HG02642 (cell line): ENCODE measurements around the gene SKIL.
"Not testable (repeated sequence)": the region's sequence is repeated elsewhere in the genome, so short reads cannot be mapped to it uniquely, and the experiment has no call there.

Experiments used
- ATAC-seq: cut with Tn5 transposase; IDR thresholded peaks from one replicate; pipeline ENCODE4 v1.9.1; 2021; ENCODE audit warnings: mild to moderate bottlenecking; ENCODE audit not compliant: unreplicated experiment, poor library complexity

The SKIL gene

GRCh38 chr3:170357176-170358041 lies at the start of gene SKIL:
Gene SKIL (plus strand): TSS chr3:170357715. CDS start chr3:170360332, 2,617 bp downstream.
- peak; percentile 68 for ATAC-seq

- no peak for ATAC-seq
Observed at GRCh38 chr3:170309046-170309445, 48.5 kb upstream of the SKIL start.

- no peak for ATAC-seq
Observed at GRCh38 chr3:170317954-170318353, 39.6 kb upstream of the SKIL start.

GRCh38 chr3:170320461-170321121 lies 36.9 kb upstream of the SKIL start:
- ATAC-seq, result no peak

- no peak for ATAC-seq
Observed at GRCh38 chr3:170321321-170322034, 36.0 kb upstream of the SKIL start.

GRCh38 chr3:170322566-170323269 lies 34.8 kb upstream of the SKIL start:
- ATAC-seq, result no peak

- ATAC-seq, result no peak
Observed at GRCh38 chr3:170323331-170323730, 34.2 kb upstream of the SKIL start.

- no peak for ATAC-seq
Observed at GRCh38 chr3:170324962-170325361, 32.6 kb upstream of the SKIL start.

GRCh38 chr3:170327040-170327808 lies 30.3 kb upstream of the SKIL start:
- ATAC-seq, result no peak

- not testable (repeated sequence) for ATAC-seq
Observed at GRCh38 chr3:170327868-170328548, 29.5 kb upstream of the SKIL start.

GRCh38 chr3:170330366-170330765 lies 27.1 kb upstream of the SKIL start:
- ATAC-seq, result no peak

- no peak for ATAC-seq
Observed at GRCh38 chr3:170331143-170331542, 26.4 kb upstream of the SKIL start.

GRCh38 chr3:170337420-170337819 lies 20.1 kb upstream of the SKIL start:
- ATAC-seq, result no peak

GRCh38 chr3:170338690-170339340 lies 18.7 kb upstream of the SKIL start:
- no peak for ATAC-seq

GRCh38 chr3:170342273-170342672 lies 15.2 kb upstream of the SKIL start:
- not testable (repeated sequence) for ATAC-seq

GRCh38 chr3:170343859-170344258 lies 13.7 kb upstream of the SKIL start:
- not testable (repeated sequence) for ATAC-seq

- no peak for ATAC-seq
Observed at GRCh38 chr3:170344971-170345370, 12.5 kb upstream of the SKIL start.
